PC-3 (cell line): Measurements from ENCODE around the gene SCN2B. TPM values are rescaled to one million over a fixed set of nuclear protein-coding genes. Genes with fewer than 3 reads are reported as not detected.

Experiments used
- ATAC-seq: fragments of 200-7000 bp; cut with Tn5 transposase; 2 replicates; pipeline ENCODE4 v1.9.1; 2020; ENCODE audit warnings: mild to moderate bottlenecking, moderate library complexity
- BruUV-seq: library from RNA; stranded (reverse); fragments of 400-500 nt; replicated peaks from 2 replicates; lab custom pipeline; 2021; lab: Mats Ljungman, UMichigan
- CTCF ChIA-PET: fragments of 300-600 bp; sonication (Branson Sonifier 250); formaldehyde crosslinking; loops from one replicate; lab custom pipeline; 2022; ENCODE audit warnings: antibody characterized with exemption; lab: Charles Lee
- POLR2A ChIA-PET: fragments of 300-600 bp; sonication (Branson Sonifier 250); formaldehyde crosslinking; loops from one replicate; lab custom pipeline; 2022; ENCODE audit warnings: antibody characterized with exemption; ENCODE audit not compliant: unreplicated experiment; lab: Charles Lee
- DNase-seq: peaks from one replicate; pipeline ENCODE4 v3.0.0-alpha.2; 2015
- H2AFZ ChIP-seq: fragments of 300-600 bp; sonication (generic); 2 replicates; pipeline ENCODE4 v1.6.0; 2016; ENCODE audit warnings: antibody characterized with exemption, low read length
- H3F3A ChIP-seq: fragments of 300-600 bp; sonication (generic); one replicate; pipeline ENCODE4 v1.6.0; 2017; ENCODE audit warnings: antibody characterized with exemption, low read length, control low read depth, mild to moderate bottlenecking; ENCODE audit not compliant: unreplicated experiment
- H3K27ac ChIP-seq: fragments of 300-600 bp; sonication (generic); 2 replicates; pipeline ENCODE4 v1.5.1; 2016; ENCODE audit warnings: mild to moderate bottlenecking, low read length
- H3K27me3 ChIP-seq: fragments of 300-600 bp; sonication (generic); 2 replicates; pipeline ENCODE4 v1.6.1; 2016; ENCODE audit warnings: low read length, mixed read lengths
- H3K36me3 ChIP-seq: fragments of 300-600 bp; sonication (generic); 2 replicates; pipeline ENCODE4 v1.6.1; 2016; ENCODE audit warnings: low read depth, mixed run types, low read length, mixed read lengths
- H3K4me1 ChIP-seq: fragments of 300-600 bp; sonication (generic); 2 replicates; pipeline ENCODE4 v1.5.1; 2016; ENCODE audit warnings: low read length; ENCODE audit not compliant: insufficient read depth
- H3K4me2 ChIP-seq: fragments of 300-600 bp; sonication (generic); 2 replicates; pipeline ENCODE4 v1.6.0; 2016; ENCODE audit warnings: low read length
- H3K4me3 ChIP-seq: fragments of 300-600 bp; sonication (generic); 2 replicates; pipeline ENCODE4 v1.5.1; 2016; ENCODE audit warnings: mild to moderate bottlenecking, low read length, mixed read lengths
- H3K79me2 ChIP-seq: fragments of 300-600 bp; sonication (generic); 2 replicates; pipeline ENCODE4 v1.6.1; 2017; ENCODE audit warnings: low read length, mixed read lengths
- H3K9ac ChIP-seq: fragments of 300-600 bp; sonication (generic); 2 replicates; pipeline ENCODE4 v1.6.0; 2016; ENCODE audit warnings: mild to moderate bottlenecking, low read length
- H3K9me2 ChIP-seq: fragments of 300-600 bp; sonication (generic); replicated peaks from 2 replicates; pipeline ENCODE4 v1.6.1; 2016; ENCODE audit warnings: mixed run types, low read length, mixed read lengths
- H3K9me3 ChIP-seq: fragments of 300-600 bp; sonication (generic); 2 replicates; pipeline ENCODE4 v1.6.1; 2016; ENCODE audit warnings: low read length, mixed read lengths
- H4K20me1 ChIP-seq: fragments of 300-600 bp; sonication (generic); 2 replicates; pipeline ENCODE4 v1.6.1; 2016; ENCODE audit warnings: low read length, mixed read lengths
- EZH2 ChIP-seq: fragments of 300-600 bp; sonication (generic); IDR thresholded peaks from one replicate; pipeline ENCODE4 v1.6.1; 2017; ENCODE audit warnings: antibody characterized with exemption, mild to moderate bottlenecking, low read length; ENCODE audit not compliant: unreplicated experiment
- EZH2phosphoT487 ChIP-seq: fragments of 300-600 bp; sonication (generic); IDR thresholded peaks from 2 replicates; pipeline ENCODE4 v1.6.1; 2018; ENCODE audit warnings: mild to moderate bottlenecking, antibody characterized with exemption, low read length, borderline replicate concordance
- intact Hi-C: fragments of 100-400 bp; cut with micrococcal nuclease; formaldehyde crosslinking; loops from 2 replicates; pipeline ENCODE4 v1.9.0; 2023
- total RNA-seq: library from RNA; depleted of rRNA; stranded (reverse); fragments of >200 nt; gene quantifications from 2 replicates; pipeline ENCODE4 v1.2.3, GENCODE V29; 2014
- TF ChIP-seq, protein P1 (sequence below): fragments of 300-600 bp; sonication (generic); conservative IDR thresholded peaks from 2 replicates; pipeline ENCODE4 v1.5.1; 2017; ENCODE audit warnings: antibody characterized with exemption, low read depth, mild to moderate bottlenecking, low read length

The SCN2B gene
- total RNA-seq, 1 experiment from 2014 or later: not detected

DNA sequence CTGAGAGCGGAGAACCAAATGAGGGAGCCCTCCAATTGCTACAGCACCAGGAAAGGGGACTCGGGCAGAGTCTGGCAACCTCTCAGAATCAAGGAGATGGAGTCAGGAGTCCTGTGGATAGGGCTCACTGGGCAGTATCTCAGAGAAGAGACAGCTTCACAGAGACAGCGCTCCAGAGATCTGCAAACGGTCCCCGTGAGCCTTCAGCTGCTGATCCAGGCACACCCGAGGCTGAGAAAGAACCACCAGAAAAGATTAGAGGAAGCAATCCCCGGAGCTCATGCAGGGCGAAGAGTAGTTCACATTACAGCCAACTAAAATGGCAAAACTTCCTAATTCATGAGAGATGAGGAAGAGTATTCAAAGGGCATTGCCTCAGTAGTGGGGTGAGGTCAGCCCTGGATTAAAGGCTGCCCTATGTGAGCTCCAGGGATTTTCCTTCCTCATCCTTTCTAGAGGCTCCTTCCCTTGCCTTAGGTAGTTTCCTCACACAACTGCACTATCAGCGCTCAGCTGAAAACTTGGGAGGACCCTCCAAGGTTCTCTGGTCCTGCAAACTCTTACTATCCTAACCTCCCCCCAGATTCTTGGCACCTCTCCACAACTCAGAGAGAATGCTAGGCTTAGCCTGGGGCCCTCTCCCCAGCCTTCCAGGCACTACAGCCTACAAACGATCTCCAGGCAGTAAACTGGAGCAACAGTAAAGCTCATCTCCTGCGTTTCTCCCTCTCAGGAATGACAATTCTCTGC, 47.5 kb downstream of the SCN2B start:
- Histone ChIP-seq H3K4me1 (no peaks in the 10 kb centered on the region), H3K27me3 (peaks cover 64% of the 10 kb centered on the region), H3K79me2 (no peaks in the 10 kb centered on the region), H3F3A (no peaks in the 10 kb centered on the region), H2AFZ (no peak overlapping the region), H3K9me3 (no peaks in the 10 kb centered on the region), H3K27ac (no peak overlapping the region), H3K36me3 (no peaks in the 10 kb centered on the region), H4K20me1 (no peaks in the 10 kb centered on the region), H3K9ac (no peak overlapping the region), H3K4me2 (no peak overlapping the region), H3K9me2 (no peaks in the 10 kb centered on the region), H3K4me3 (no peak overlapping the region)
- TF ChIP-seq, protein P1, sequence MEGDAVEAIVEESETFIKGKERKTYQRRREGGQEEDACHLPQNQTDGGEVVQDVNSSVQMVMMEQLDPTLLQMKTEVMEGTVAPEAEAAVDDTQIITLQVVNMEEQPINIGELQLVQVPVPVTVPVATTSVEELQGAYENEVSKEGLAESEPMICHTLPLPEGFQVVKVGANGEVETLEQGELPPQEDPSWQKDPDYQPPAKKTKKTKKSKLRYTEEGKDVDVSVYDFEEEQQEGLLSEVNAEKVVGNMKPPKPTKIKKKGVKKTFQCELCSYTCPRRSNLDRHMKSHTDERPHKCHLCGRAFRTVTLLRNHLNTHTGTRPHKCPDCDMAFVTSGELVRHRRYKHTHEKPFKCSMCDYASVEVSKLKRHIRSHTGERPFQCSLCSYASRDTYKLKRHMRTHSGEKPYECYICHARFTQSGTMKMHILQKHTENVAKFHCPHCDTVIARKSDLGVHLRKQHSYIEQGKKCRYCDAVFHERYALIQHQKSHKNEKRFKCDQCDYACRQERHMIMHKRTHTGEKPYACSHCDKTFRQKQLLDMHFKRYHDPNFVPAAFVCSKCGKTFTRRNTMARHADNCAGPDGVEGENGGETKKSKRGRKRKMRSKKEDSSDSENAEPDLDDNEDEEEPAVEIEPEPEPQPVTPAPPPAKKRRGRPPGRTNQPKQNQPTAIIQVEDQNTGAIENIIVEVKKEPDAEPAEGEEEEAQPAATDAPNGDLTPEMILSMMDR: no peak
- POLR2A ChIA-PET: no interaction called here
- intact Hi-C loops: no loop called here
- CTCF ChIA-PET: no interaction called here
- ATAC-seq (no peak), DNase-seq (no peak)
- no TSS peak for BruUV-seq

DNA sequence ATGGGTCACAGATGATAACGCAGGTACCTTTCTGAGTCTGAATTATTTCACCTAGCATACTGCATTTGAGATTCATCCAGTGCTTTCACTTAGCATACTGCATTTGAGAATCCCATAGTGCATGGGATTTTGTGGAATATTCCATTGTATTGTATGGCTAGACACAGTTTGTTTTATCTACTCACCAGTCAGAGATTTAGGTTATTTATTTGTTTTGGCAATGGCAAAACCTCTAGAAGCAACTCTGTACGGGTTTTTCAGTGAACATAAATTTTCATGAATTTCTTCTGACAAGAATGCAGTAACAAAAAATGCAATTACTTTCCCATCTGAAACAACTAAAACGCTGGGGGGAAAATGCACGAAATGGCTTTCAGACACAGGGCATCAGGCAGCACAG, 48.1 kb downstream of the SCN2B start:
- Histone ChIP-seq H3K27me3 (peaks cover 64% of the 10 kb centered on the region), H3K4me1 (no peaks in the 10 kb centered on the region), H4K20me1 (no peaks in the 10 kb centered on the region), H3K9me3 (no peaks in the 10 kb centered on the region), H2AFZ (no peak overlapping the region), H3K27ac (no peak overlapping the region), H3F3A (no peaks in the 10 kb centered on the region), H3K36me3 (no peaks in the 10 kb centered on the region), H3K79me2 (no peaks in the 10 kb centered on the region), H3K4me3 (no peak overlapping the region), H3K9ac (no peak overlapping the region), H3K4me2 (no peak overlapping the region), H3K9me2 (no peaks in the 10 kb centered on the region)
- TF ChIP-seq EZH2 (no peak), EZH2phosphoT487 (no peak)
- TF ChIP-seq, protein P1: no peak
- no TSS peak for BruUV-seq
- ATAC-seq (no peak), DNase-seq (no peak)
- ChIA-PET POLR2A (no interaction called here), CTCF (no interaction called here)
- intact Hi-C loops: no loop called here

DNA sequence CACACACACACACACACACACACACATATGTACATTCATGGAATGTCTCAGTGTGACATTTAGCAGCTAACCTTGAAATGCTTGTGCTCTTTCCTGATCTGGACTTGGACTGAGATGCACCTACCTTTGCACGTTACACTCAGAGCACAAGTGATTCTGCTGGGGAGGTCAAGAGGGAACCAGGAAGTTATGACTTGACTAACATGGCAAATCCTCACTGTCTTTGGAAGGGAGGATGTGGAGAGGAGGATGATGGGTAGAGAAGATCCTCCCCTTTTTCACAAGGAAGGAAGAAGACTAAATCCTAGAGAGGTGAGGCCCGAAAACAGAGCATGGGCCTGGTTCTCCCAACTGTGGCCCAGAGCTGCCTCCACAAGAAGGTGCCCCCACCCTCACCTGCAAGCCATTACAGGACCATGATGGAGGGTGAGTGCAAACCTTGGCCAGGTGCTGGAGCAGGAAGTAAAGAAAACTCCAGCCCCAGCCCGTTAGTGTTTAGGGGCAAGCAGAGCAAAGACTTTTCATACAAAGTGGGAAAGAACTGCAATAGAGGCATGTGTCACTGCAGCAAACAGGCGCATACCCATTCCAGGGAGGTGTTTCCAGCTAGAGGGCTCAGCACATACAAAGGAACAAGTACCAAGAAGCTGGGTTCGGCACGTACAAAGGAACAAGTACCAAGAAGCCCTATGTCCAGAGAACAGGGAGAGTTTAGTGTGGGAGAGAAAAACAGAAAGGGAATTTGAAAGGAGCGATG, 50.2 kb downstream of the SCN2B start:
- ChIA-PET POLR2A (no interaction called here), CTCF (no interaction called here)
- Histone ChIP-seq H3K79me2 (no peaks in the 10 kb centered on the region), H3K27me3 (peaks cover 63% of the 10 kb centered on the region), H2AFZ (peak overlapping the region; percentile 39; the same call in 1 of the 2 replicates), H3K4me1 (no peaks in the 10 kb centered on the region), H3K9me2 (no peaks in the 10 kb centered on the region), H3K9ac (no peak overlapping the region), H3K27ac (no peak overlapping the region), H4K20me1 (no peaks in the 10 kb centered on the region), H3K4me2 (no peak overlapping the region), H3K9me3 (no peaks in the 10 kb centered on the region), H3F3A (no peaks in the 10 kb centered on the region), H3K4me3 (no peak overlapping the region), H3K36me3 (no peaks in the 10 kb centered on the region)
- DNase-seq: peak; percentile 31
- no peak for ATAC-seq
- intact Hi-C loops: no loop called here
- no TSS peak for BruUV-seq
- no peak for TF ChIP-seq EZH2
- no peak for TF ChIP-seq EZH2phosphoT487
- TF ChIP-seq, protein P1: no peak
